ENCODE results near the gene BSND. TPM values are rescaled to one million over a fixed set of nuclear protein-coding genes. Genes with fewer than 3 reads are reported as not detected.

The BSND gene
- total RNA-seq, 4 donors from 2014 or later: not detected

DNA sequence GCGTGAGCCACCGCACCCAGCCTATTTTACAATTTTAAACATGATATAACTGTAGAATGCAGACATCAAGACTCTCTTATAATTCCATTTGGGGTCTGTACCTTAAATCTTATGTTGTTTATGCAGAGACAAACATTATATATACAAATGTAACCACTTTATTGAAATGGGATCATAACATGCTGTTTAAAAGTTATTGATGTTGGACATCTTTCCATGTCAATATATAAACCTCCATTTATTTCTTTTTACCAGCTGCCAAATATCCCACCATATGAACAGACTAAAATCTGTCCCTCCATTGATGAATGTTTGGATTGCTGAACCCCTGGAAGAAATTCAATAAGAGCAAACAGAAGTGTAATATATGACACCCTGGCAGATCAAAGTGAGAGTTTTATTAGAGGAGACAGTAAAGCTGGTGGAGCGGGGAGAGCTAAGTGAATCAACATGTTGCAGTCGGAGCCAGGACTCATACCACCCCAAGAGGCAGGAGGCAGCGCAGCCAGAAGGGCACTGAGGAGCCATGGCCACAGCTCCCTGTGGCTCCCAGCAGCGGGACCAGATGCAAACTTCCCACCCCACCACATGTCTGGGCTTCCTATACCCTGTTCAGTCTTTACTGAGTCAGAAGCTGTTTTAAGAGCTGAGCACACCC lies 35.9 kb downstream of the BSND start:
- ATAC-seq (ENCODE audit: low FRiP score): no peak
- TF ChIP-seq, protein P1, sequence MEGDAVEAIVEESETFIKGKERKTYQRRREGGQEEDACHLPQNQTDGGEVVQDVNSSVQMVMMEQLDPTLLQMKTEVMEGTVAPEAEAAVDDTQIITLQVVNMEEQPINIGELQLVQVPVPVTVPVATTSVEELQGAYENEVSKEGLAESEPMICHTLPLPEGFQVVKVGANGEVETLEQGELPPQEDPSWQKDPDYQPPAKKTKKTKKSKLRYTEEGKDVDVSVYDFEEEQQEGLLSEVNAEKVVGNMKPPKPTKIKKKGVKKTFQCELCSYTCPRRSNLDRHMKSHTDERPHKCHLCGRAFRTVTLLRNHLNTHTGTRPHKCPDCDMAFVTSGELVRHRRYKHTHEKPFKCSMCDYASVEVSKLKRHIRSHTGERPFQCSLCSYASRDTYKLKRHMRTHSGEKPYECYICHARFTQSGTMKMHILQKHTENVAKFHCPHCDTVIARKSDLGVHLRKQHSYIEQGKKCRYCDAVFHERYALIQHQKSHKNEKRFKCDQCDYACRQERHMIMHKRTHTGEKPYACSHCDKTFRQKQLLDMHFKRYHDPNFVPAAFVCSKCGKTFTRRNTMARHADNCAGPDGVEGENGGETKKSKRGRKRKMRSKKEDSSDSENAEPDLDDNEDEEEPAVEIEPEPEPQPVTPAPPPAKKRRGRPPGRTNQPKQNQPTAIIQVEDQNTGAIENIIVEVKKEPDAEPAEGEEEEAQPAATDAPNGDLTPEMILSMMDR (IDR thresholded peaks at IDR 0.05): no peak
- no peak for DNase-seq (ENCODE audit: low spot score)

DNA sequence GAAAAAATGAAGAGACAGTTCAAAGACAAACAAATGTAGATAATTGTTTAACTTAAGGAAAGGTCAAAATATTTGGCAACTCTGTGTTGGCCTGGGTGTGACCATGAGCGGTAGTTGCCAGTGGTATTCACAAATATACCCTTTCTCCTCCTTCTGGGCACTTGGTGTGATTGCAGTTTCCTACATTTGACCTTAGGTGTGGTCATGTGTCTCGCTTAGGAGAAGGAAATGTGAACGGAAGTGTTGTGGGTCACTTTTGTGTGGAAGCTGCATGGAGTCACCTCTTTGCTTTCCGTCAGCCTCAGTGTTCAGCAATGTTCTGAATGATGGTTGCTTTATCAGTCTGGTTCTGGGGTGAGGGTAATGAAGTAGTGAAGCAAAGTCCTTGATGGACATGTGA lies 37.2 kb downstream of the BSND start:
- DNase-seq (ENCODE audit: low spot score) (no peak), ATAC-seq (ENCODE audit: low FRiP score) (no peak)

DNA sequence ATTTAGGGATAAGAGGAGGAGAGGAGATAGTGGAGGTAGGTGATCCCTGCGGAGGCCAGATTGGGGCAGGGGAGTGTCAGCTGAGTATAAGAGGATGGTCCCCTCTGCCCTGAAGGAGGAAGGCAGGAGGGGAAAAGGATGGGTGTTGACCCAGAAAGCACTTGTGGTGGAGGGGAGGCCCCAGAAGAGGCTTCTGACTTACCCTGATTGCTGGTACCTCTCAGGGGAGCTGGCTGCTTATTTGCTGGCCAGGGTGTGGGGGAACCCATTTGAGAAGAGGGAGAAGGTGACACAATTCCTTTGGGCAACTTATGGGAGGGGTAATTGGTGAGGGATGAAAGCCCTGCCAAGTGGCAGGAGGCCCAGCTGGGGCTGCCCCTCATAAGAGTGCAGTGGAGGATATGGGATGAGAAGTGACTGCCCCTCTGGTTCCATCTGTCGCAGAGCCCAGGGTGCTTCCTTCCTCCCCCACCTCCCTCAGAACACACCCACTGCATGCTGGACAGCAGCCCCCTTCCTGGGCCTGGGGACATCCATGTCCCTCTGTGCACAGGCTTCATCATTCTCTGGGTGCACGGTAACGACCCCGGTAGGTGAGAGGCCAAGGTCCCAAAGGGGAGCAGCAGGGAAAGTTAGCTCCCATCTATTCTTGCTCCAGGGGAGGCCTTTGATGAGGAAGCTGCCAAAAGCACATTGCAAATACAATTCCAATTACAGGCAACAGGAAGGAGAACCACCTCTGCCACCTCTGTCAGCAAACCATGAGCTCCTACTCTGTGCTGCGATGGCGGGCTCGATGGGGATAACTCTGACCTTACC lies 39.2 kb downstream of the BSND start:
- DNase-seq (ENCODE audit: low spot score) (no peak), ATAC-seq (ENCODE audit: low FRiP score) (no peak)
- TF ChIP-seq, protein P1 (IDR thresholded peaks at IDR 0.05): no peak

More for the DNA sequence above, 37.2 kb downstream of the BSND start:
- TF ChIP-seq, protein P1 (IDR thresholded peaks at IDR 0.05): no peak

DNA sequence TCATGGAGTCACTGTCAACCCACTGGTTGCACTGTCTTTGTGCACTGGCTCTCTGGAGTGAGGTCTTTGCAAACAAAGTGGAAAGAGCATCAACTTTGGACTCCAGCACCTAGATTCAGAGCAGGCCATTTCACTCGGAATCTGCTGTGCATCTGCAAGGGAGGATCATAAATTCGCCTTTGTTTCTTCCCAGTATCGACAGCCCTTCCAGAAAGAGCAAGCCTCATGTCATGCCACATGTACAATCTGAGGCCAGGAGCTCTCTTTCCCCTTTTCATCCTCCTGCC lies 39.8 kb downstream of the BSND start:
- TF ChIP-seq, protein P1 (IDR thresholded peaks at IDR 0.05): no peak
- ATAC-seq (ENCODE audit: low FRiP score): no peak
- no peak for DNase-seq (ENCODE audit: low spot score)

DNA sequence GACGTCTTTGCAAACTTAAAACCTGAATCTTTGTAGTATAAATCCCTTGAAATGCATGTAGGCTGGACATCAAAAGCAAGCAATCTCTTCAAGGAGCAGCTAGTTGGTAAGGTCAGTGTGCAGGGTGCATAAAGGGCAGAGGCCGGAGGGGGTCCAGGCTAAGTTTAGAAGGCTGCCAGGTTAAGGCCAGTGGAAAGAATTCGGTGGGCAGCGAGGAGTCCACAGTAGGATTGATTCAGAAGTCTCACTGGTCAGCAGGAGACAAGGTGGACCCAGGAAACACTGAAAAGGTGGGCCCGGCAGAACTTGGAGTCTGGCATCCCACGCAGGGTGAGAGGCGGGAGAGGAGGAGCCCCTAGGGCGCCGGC lies 40.2 kb downstream of the BSND start:
- ATAC-seq (ENCODE audit: low FRiP score) (no peak), DNase-seq (ENCODE audit: low spot score) (no peak)
- TF ChIP-seq, protein P1 (IDR thresholded peaks at IDR 0.05): no peak

DNA sequence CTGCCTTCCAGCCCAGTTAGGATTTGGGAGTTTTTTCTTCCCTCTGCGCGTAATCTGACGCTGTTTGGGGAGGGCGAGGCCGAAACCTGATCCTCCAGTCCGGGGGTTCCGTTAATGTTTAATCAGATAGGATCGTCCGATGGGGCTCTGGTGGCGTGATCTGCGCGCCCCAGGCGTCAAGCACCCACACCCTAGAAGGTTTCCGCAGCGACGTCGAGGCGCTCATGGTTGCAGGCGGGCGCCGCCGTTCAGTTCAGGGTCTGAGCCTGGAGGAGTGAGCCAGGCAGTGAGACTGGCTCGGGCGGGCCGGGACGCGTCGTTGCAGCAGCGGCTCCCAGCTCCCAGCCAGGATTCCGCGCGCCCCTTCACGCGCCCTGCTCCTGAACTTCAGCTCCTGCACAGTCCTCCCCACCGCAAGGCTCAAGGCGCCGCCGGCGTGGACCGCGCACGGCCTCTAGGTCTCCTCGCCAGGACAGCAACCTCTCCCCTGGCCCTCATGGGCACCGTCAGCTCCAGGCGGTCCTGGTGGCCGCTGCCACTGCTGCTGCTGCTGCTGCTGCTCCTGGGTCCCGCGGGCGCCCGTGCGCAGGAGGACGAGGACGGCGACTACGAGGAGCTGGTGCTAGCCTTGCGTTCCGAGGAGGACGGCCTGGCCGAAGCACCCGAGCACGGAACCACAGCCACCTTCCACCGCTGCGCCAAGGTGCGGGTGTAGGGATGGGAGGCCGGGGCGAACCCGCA lies 40.8 kb downstream of the BSND start, which contains the start of gene PCSK9:
TSS of gene PCSK9 (plus strand) at position 207 of the 741 bp plus-strand sequence. CDS start at position 497, 290 bp downstream.
- DNase-seq (ENCODE audit: low spot score) (no peak), ATAC-seq (ENCODE audit: low FRiP score) (peak; percentile 35)
- TF ChIP-seq, protein P1 (IDR thresholded peaks at IDR 0.05): no peak
